Smooth muscle cell (in vitro differentiated cells): ENCODE results near the gene HDAC9. TPM values are rescaled to one million over a fixed set of nuclear protein-coding genes. Genes with fewer than 3 reads are reported as not detected.

Experiments
- DNase-seq: peaks from one replicate; lab custom pipeline; 2025; ENCODE audit not compliant: unreplicated experiment; lab: John Stamatoyannopoulos, UW
- H2AFZ ChIP-seq: fragments of 200-600 bp; sonication (generic); 2 replicates; pipeline ENCODE4 v1.6.0; 2016; ENCODE audit warnings: antibody characterized with exemption, low read depth, mild to moderate bottlenecking
- H3F3A ChIP-seq: fragments of 200-600 bp; sonication (generic); 2 replicates; pipeline ENCODE4 v1.6.0; 2017; ENCODE audit warnings: antibody characterized with exemption, low read depth
- H3K27ac ChIP-seq: fragments of 200-600 bp; sonication (generic); 2 replicates; pipeline ENCODE4 v1.5.1; 2016; ENCODE audit warnings: low read depth, mild to moderate bottlenecking
- H3K27me3 ChIP-seq: fragments of 200-600 bp; sonication (generic); 2 replicates; pipeline ENCODE4 v1.6.1; 2016; ENCODE audit warnings: low read depth, mild to moderate bottlenecking
- H3K36me3 ChIP-seq: fragments of 200-600 bp; sonication (generic); 2 replicates; pipeline ENCODE4 v1.5.1; 2016; ENCODE audit warnings: low read depth
- H3K4me1 ChIP-seq: fragments of 200-600 bp; sonication (generic); 2 replicates; pipeline ENCODE4 v1.5.1; 2016; ENCODE audit warnings: low read depth
- H3K4me2 ChIP-seq: fragments of 200-600 bp; sonication (generic); 2 replicates; pipeline ENCODE4 v1.6.0; 2016; ENCODE audit warnings: mild to moderate bottlenecking
- H3K4me3 ChIP-seq: fragments of 200-600 bp; sonication (generic); 2 replicates; pipeline ENCODE4 v1.5.1; 2016; ENCODE audit warnings: mild to moderate bottlenecking
- H3K79me2 ChIP-seq: fragments of 200-600 bp; sonication (generic); 2 replicates; pipeline ENCODE4 v1.6.0; 2016; ENCODE audit warnings: low read depth, mild to moderate bottlenecking
- H3K9ac ChIP-seq: fragments of 200-600 bp; sonication (generic); 2 replicates; pipeline ENCODE4 v1.6.0; 2016; ENCODE audit warnings: low read depth
- H3K9me3 ChIP-seq: fragments of 200-600 bp; sonication (generic); replicated peaks from 2 replicates; pipeline ENCODE4 v1.5.1; 2016; ENCODE audit warnings: low read depth
- H4K20me1 ChIP-seq: fragments of 200-600 bp; sonication (generic); 2 replicates; pipeline ENCODE4 v1.6.0; 2016; ENCODE audit warnings: low read depth
- CTCF ChIP-seq: fragments of 200-600 bp; sonication (generic); IDR thresholded peaks from 2 replicates; pipeline ENCODE4 v1.5.1; 2017; ENCODE audit warnings: borderline replicate concordance, mild to moderate bottlenecking, antibody characterized with exemption; ENCODE audit not compliant: insufficient read depth, poor library complexity, severe bottlenecking
- WGBS: methylation state at CpG from one replicate; pipeline ENCODE4 v1.1.7; 2016; ENCODE audit warnings: low lambda C conversion rate; 5-methylcytosine and 5-hydroxymethylcytosine counted together
- polyA plus RNA-seq: library from polyadenylated mRNA; unstranded; fragments of >200 nt; fragmentation: Nextera tagmentation; extraction: Ambion mirVana; gene quantifications from 2 replicates; pipeline ENCODE4 v1.2.1, GENCODE V29; 2016
- total RNA-seq: library from RNA; depleted of rRNA; stranded (reverse); fragments of >200 nt; gene quantifications from 2 replicates; pipeline ENCODE4 v1.2.3, GENCODE V29; 2014

HDAC9 gene
- total and polyA plus RNA-seq, 2 experiments from 2014 or later: 2.2 to 7.1 TPM

GRCh38 chr7:18971839-18972238 is 476.3 kb downstream of the HDAC9 start:
- TF ChIP-seq CTCF: no peak

GRCh38 chr7:18974803-18975202 is 479.3 kb downstream of the HDAC9 start:
- no peaks in the 10 kb centered on the region for H3K9me3 ChIP-seq
- peaks cover 16% of the 10 kb centered on the region for H3F3A ChIP-seq
- WGBS: 58% methylated on average over 1 of the region's 1 CpG
- no peak overlapping the region for H3K4me2 ChIP-seq
- no peaks in the 10 kb centered on the region for H3K79me2 ChIP-seq
- no peaks in the 10 kb centered on the region for H3K36me3 ChIP-seq
- no peak for DNase-seq
- no peak overlapping the region for H3K9ac ChIP-seq
- no peaks in the 10 kb centered on the region for H4K20me1 ChIP-seq
- no peak for TF ChIP-seq CTCF
- H3K4me3 ChIP-seq: no peak overlapping the region
- H3K4me1 ChIP-seq: peaks cover 10% of the 10 kb centered on the region
- H3K27ac ChIP-seq: no peak overlapping the region
- no peaks in the 10 kb centered on the region for H3K27me3 ChIP-seq
- H2AFZ ChIP-seq: no peak overlapping the region

More at GRCh38 chr7:18971839-18972238, 476.3 kb downstream of the HDAC9 start:
- WGBS: 100% methylated on average over 1 of the region's 1 CpG
- DNase-seq: no peak
- Histone ChIP-seq H3K9ac (no peak overlapping the region), H3K27me3 (no peaks in the 10 kb centered on the region), H3K27ac (no peak overlapping the region), H3K79me2 (no peaks in the 10 kb centered on the region), H3F3A (peaks cover 2% of the 10 kb centered on the region), H3K9me3 (no peaks in the 10 kb centered on the region), H3K4me1 (no peaks in the 10 kb centered on the region), H3K36me3 (no peaks in the 10 kb centered on the region), H3K4me3 (no peak overlapping the region), H3K4me2 (no peak overlapping the region), H4K20me1 (no peaks in the 10 kb centered on the region), H2AFZ (no peak overlapping the region)

GRCh38 chr7:18975276-18975675 is 479.7 kb downstream of the HDAC9 start:
- Histone ChIP-seq H3K27me3 (no peaks in the 10 kb centered on the region), H3K4me1 (peaks cover 10% of the 10 kb centered on the region), H3K9ac (no peak overlapping the region), H3K79me2 (no peaks in the 10 kb centered on the region), H3K9me3 (no peaks in the 10 kb centered on the region), H3K27ac (no peak overlapping the region), H3K4me2 (no peak overlapping the region), H2AFZ (no peak overlapping the region), H3F3A (peaks cover 16% of the 10 kb centered on the region), H4K20me1 (no peaks in the 10 kb centered on the region), H3K4me3 (no peak overlapping the region), H3K36me3 (no peaks in the 10 kb centered on the region)
- DNase-seq: no peak
- WGBS: 94% methylated on average over 3 of the region's 3 CpGs
- no peak for TF ChIP-seq CTCF

GRCh38 chr7:18975689-18976280 is 480.2 kb downstream of the HDAC9 start:
- Histone ChIP-seq H3F3A (peaks cover 16% of the 10 kb centered on the region), H3K36me3 (no peaks in the 10 kb centered on the region), H3K27ac (no peak overlapping the region), H3K79me2 (no peaks in the 10 kb centered on the region), H2AFZ (no peak overlapping the region), H3K4me2 (no peak overlapping the region), H3K9ac (no peak overlapping the region), H4K20me1 (no peaks in the 10 kb centered on the region), H3K9me3 (no peaks in the 10 kb centered on the region), H3K4me3 (no peak overlapping the region), H3K27me3 (no peaks in the 10 kb centered on the region), H3K4me1 (peaks cover 10% of the 10 kb centered on the region)
- 95% methylated on average over 9 of the region's 9 CpGs for WGBS
- TF ChIP-seq CTCF: no peak
- DNase-seq: no peak
